H1 (cell line): ENCODE measurements around the gene NPC1L1. TPM values are rescaled to one million over a fixed set of nuclear protein-coding genes. Genes with fewer than 3 reads are reported as not detected.

Source experiments
- ASH2L ChIP-seq: fragments of 200-600, 300-600 bp; sonication (generic); IDR thresholded peaks from one replicate; pipeline ENCODE4 v1.7.1; 2017; ENCODE audit warnings: low read length
- CHD7 ChIP-seq: fragments of 300-600 bp; sonication (generic); IDR thresholded peaks from 2 replicates; pipeline ENCODE4 v1.7.1; 2012; ENCODE audit warnings: low read length, moderate library complexity, mild to moderate bottlenecking, inconsistent platforms; ENCODE audit not compliant: insufficient replicate concordance
- EZH2 ChIP-seq: fragments of 200-600 bp; sonication (generic); IDR thresholded peaks from 2 replicates; pipeline ENCODE4 v1.7.1; 2012; ENCODE audit warnings: low read depth, mild to moderate bottlenecking, moderate library complexity, low read length, inconsistent platforms; ENCODE audit not compliant: severe bottlenecking
- GTF2F1 ChIP-seq: IDR thresholded peaks from 2 replicates; pipeline ENCODE4 v1.6.1; 2012; ENCODE audit warnings: low read depth, low read length, improper control_type of control experiment, borderline replicate concordance
- MAFK ChIP-seq: IDR thresholded peaks from 2 replicates; pipeline ENCODE4 v1.6.1; 2012; ENCODE audit warnings: low read depth, mild to moderate bottlenecking, improper control_type of control experiment, low read length
- NRF1 ChIP-seq: IDR thresholded peaks from 2 replicates; pipeline ENCODE4 v1.6.1; 2011; ENCODE audit warnings: mild to moderate bottlenecking, low read depth, low read length, improper control_type of control experiment
- POLR2A ChIP-seq, 2 experiments: IDR thresholded peaks; 1 replicate in 1 of 2; 2 replicates in 1 of 2; pipeline ENCODE4 v1.6.1; 2011; ENCODE audit warnings: low read depth in 2 of 2, low read length in 2 of 2, mild to moderate bottlenecking in 2 of 2; ENCODE audit errors: control extremely low read depth in 1 of 2
- POLR2AphosphoS5 ChIP-seq: IDR thresholded peaks from 2 replicates; pipeline ENCODE4 v1.6.1; 2011; ENCODE audit warnings: low read depth, low read length
- polyA plus RNA-seq, 7 experiments: library from polyadenylated mRNA; depleted of rRNA in 3 of 7; stranded (reverse) in 5 of 7; unstranded in 2 of 7; fragments of >200 nt in 5 of 7; fragments of 200-250 nt in 2 of 7; gene quantifications; 1 replicate in 5 of 7; 2 replicates in 1 of 7; 4 replicates in 1 of 7; pipeline versions ENCODE4 v1.2.1 to v1.2.3, GENCODE V29; 2011 to 2013; ENCODE audit warnings: missing spikeins in 2 of 7, mixed read lengths in 2 of 7
- total RNA-seq: library from RNA; stranded (reverse); fragmentation: NEBNext Ultra II Directional; extraction: Animal tissue kit (Norgen Biotek cat#: 25700); gene quantifications from 2 replicates; pipeline ENCODE4 v1.2.1, GENCODE V29; 2021

NPC1L1 gene
- total and polyA plus RNA-seq, 2 of the 8 experiments (the other 6 are each of a cell fraction or from before 2014, with no cell fraction given) = 0.06 to 0.21 TPM

DNA sequence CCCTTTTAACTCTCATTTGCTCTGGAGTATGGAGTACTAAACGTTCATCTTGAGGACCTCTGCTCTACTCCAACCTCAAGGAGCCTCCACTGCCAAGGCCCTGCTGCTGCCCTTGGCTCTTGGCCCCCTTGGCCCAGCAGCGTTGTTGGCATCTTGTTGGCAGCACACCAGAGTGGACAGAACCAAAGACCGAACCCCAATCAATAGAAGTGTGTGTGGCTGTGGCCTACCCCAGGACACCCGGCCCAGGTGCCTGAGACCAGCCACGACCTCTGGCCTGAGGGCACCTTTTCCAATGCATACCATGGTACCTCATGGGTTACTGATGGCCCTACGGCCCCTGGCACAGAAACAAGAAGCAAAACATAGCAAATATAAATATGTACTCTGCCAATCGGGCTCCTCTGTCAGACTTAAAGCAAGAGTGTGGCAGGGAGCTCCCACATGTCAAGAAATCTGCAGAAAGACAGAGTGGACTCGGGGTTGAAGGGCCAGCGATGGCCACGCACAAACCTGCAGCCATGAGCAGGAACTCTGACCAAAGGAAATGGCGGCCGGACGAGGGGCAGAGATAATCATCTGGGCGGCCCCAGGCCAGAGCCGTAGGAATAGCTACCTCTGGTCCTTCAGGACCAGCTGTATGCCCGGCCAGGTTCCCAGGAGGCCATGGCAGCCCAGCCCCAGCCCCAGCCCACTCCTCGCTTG is 2.9 kb downstream of the NPC1L1 start (continued):
- TF ChIP-seq EZH2 (no peak), ASH2L (no peak), POLR2A (IDR thresholded peaks at IDR 0.05; ENCODE audit: control extremely low read depth in 1 of 2, low read depth in 2 of 2, low read length in 2 of 2) (no peak), MAFK (no peak), CHD7 (no peak), NRF1 (no peak), POLR2AphosphoS5 (no peak), GTF2F1 (no peak)
